Measurements from ENCODE around the gene NKIRAS1.
"Not testable (repeated sequence)": the region's sequence is repeated elsewhere in the genome, so short reads cannot be mapped to it uniquely, and the experiment has no call there.

The NKIRAS1 gene

GRCh38 chr3:23867400-23867799 lies 49.4 kb downstream of the NKIRAS1 start:
- DNase-seq = no peak

GRCh38 chr3:23865595-23866396 lies 51.0 kb downstream of the NKIRAS1 start:
- DNase-seq = no peak

- DNase-seq = no peak
Observed at GRCh38 chr3:23864931-23865330, 51.9 kb downstream of the NKIRAS1 start.

GRCh38 chr3:23863060-23863459 lies 53.7 kb downstream of the NKIRAS1 start:
- DNase-seq = no peak

- no peak for DNase-seq
Observed at GRCh38 chr3:23861689-23862088, 55.1 kb downstream of the NKIRAS1 start.

- no peak for DNase-seq
Observed at GRCh38 chr3:23859839-23860382, 56.9 kb downstream of the NKIRAS1 start.

- no peak for DNase-seq
Observed at GRCh38 chr3:23859012-23859743, 57.6 kb downstream of the NKIRAS1 start.

- DNase-seq = no peak
Observed at GRCh38 chr3:23856286-23856685, 60.5 kb downstream of the NKIRAS1 start.

GRCh38 chr3:23849462-23849861 lies 67.3 kb downstream of the NKIRAS1 start:
- not testable (repeated sequence) for DNase-seq

GRCh38 chr3:23845326-23846216 lies 71.2 kb downstream of the NKIRAS1 start:
- DNase-seq = no peak

- DNase-seq = no peak
Observed at GRCh38 chr3:23843869-23844268, 72.9 kb downstream of the NKIRAS1 start.
